Right lobe of liver (tissue), 4 donors: ENCODE data around the gene MDFI.

ENCODE experiments used
- CTCF ChIP-seq, 4 donors: fragments of 200-600 bp in 3 of 4; fragments of 450-650 bp in 1 of 4; IDR thresholded peaks; one replicate each; pipeline versions ENCODE4 v1.5.1 to v1.8.0; 2016 to 2022; ENCODE audit warnings: antibody characterized with exemption in 4 of 4, mild to moderate bottlenecking in 2 of 4
- POLR2A ChIP-seq: fragments of 450-650 bp; IDR thresholded peaks from one replicate; pipeline ENCODE4 v1.6.1; 2017; ENCODE audit warnings: antibody characterized with exemption, mild to moderate bottlenecking
- donor health status: DM: no; HTN: no; CAD: no.
- donor health status: DM: no; HTN: no; CAD: no.
- donor health status: DM: no; HTN: yes; CAD: no.

GRCh38 chr6:41638935-41639808, 904 bp downstream of the MDFI start:
- TF ChIP-seq CTCF (IDR thresholded peaks at IDR 0.05): no peak
- no peak for TF ChIP-seq POLR2A
